Esophagus muscularis mucosa (tissue), 4 donors: Measurements from ENCODE around the gene AJUBA. TPM values are rescaled to one million over a fixed set of nuclear protein-coding genes. Genes with fewer than 3 reads are reported as not detected.
"Not testable (repeated sequence)": the region's sequence is repeated elsewhere in the genome, so short reads cannot be mapped to it uniquely, and the experiment has no call there.

Experiments
- DNase-seq: peaks from one replicate; pipeline ENCODE4 v3.0.0-alpha.2; 2017; ENCODE audit errors: extremely low spot score
- H3K27ac ChIP-seq, 4 donors: fragments of 200-600 bp; sonication (generic); replicated peaks in 1 of 4; 1 replicate in 3 of 4; 2 replicates in 1 of 4; pipeline ENCODE4 v1.5.1; 2016 to 2019; ENCODE audit warnings: mild to moderate bottlenecking in 1 of 4
- H3K27me3 ChIP-seq, 4 donors: fragments of 200-600 bp; sonication (generic); one replicate each; pipeline versions ENCODE4 v1.5.1 to v1.6.0; 2016 to 2019
- H3K36me3 ChIP-seq, 4 donors: fragments of 200-600 bp; sonication (generic); one replicate each; pipeline ENCODE4 v1.5.1; 2016 to 2019
- H3K4me1 ChIP-seq, 4 donors: fragments of 200-600 bp; sonication (generic); one replicate each; pipeline ENCODE4 v1.5.1; 2016 to 2019
- H3K4me3 ChIP-seq, 4 donors: fragments of 200-600 bp; sonication (generic); 1 replicate in 2 of 4; 2 replicates in 2 of 4; pipeline ENCODE4 v1.5.1; 2016 to 2019; ENCODE audit warnings: mild to moderate bottlenecking in 4 of 4, moderate library complexity in 1 of 4
- H3K9me3 ChIP-seq, 4 donors: fragments of 200-600 bp; sonication (generic); 1 replicate in 3 of 4; 2 replicates in 1 of 4; pipeline ENCODE4 v1.5.1; 2016 to 2019
- CTCF ChIP-seq, 3 experiments: fragments of 200-600 bp in 2 of 3; fragments of 450-650 bp in 1 of 3; sonication (generic) in 2 of 3; IDR thresholded peaks; one replicate each; pipeline ENCODE4 v1.5.1; 2017 to 2019; ENCODE audit warnings: antibody characterized with exemption in 3 of 3, mild to moderate bottlenecking in 2 of 3, moderate library complexity in 1 of 3
- EP300 ChIP-seq: sonication (generic); formaldehyde crosslinking; IDR thresholded peaks from one replicate; pipeline ENCODE4 v1.6.1; 2017; ENCODE audit warnings: antibody characterized with exemption
- POLR2A ChIP-seq: fragments of 450-650 bp; IDR thresholded peaks from one replicate; pipeline ENCODE4 v1.6.1; 2017; ENCODE audit warnings: antibody characterized with exemption, moderate library complexity, mild to moderate bottlenecking, low read depth
- POLR2AphosphoS5 ChIP-seq, 2 donors: sonication (generic); formaldehyde crosslinking; IDR thresholded peaks; one replicate each; pipeline ENCODE4 v1.6.1; 2017; ENCODE audit warnings: antibody characterized with exemption in 2 of 2
- WGBS: methylation state at CpG from one replicate; pipeline ENCODE4 v1.1.5; 2018; 5-methylcytosine and 5-hydroxymethylcytosine counted together
- intact Hi-C: fragments of 100-400 bp; cut with DNase I; formaldehyde crosslinking; loops from one replicate; pipeline ENCODE4 v1.15.1; 2023
- total RNA-seq, 4 donors: library from RNA; depleted of rRNA; stranded (reverse); fragments of >200 nt; gene quantifications; one replicate each; pipeline versions ENCODE4 v1.1.0 to v1.2.1, GENCODE V29; 2016

The AJUBA gene
- total RNA-seq, 4 donors from 2014 or later, result 7.0 to 32.5 (median 17.9) TPM

GRCh38 chr14:23006544-23007419 lies 24.4 kb upstream of the AJUBA start:
- WGBS, result under 1% methylated on average over 38 of the region's 62 CpGs
- H3K27me3 ChIP-seq, result no peaks in the 10 kb centered on the region
- H3K9me3 ChIP-seq, result no peaks in the 10 kb centered on the region
- H3K27ac ChIP-seq, result peak overlapping the region; percentile 90 to 94 (median 94)
- intact Hi-C loops, result no loop called here
- peaks cover 9 to 41% (median 30%) of the 10 kb centered on the region in 4 donors for H3K4me1 ChIP-seq
- TF ChIP-seq POLR2AphosphoS5 (IDR thresholded peaks at IDR 0.05) (peak; percentile 94 to 95), EP300 (no peak), POLR2A (peak; percentile 51), CTCF (IDR thresholded peaks at IDR 0.05) (peak in 2 of 3 experiments; percentile 13 to 21)
- no peaks in the 10 kb centered on the region for H3K36me3 ChIP-seq
- peak overlapping the region; percentile 72 to 87 (median 80) for H3K4me3 ChIP-seq
- peak; percentile 98 for DNase-seq

- DNase-seq, result no peak
- intact Hi-C loops, result no loop called here
- peak overlapping the region; percentile 72 to 87 (median 80) for H3K4me3 ChIP-seq
- TF ChIP-seq EP300 (no peak), POLR2A (no peak), POLR2AphosphoS5 (IDR thresholded peaks at IDR 0.05) (no peak), CTCF (IDR thresholded peaks at IDR 0.05) (no peak)
- 52% methylated on average over 5 of the region's 5 CpGs for WGBS
- peaks cover 9 to 41% (median 30%) of the 10 kb centered on the region in 4 donors for H3K4me1 ChIP-seq
- H3K27ac ChIP-seq, result peak overlapping the region; percentile 90 to 94 (median 94)
- H3K27me3 ChIP-seq, result no peaks in the 10 kb centered on the region
- no peaks in the 10 kb centered on the region for H3K9me3 ChIP-seq
- H3K36me3 ChIP-seq, result no peaks in the 10 kb centered on the region
Observed at GRCh38 chr14:23006188-23006534, 23.8 kb upstream of the AJUBA start.

GRCh38 chr14:23005451-23006187 lies 23.3 kb upstream of the AJUBA start:
- H3K27me3 ChIP-seq, result no peaks in the 10 kb centered on the region
- TF ChIP-seq POLR2AphosphoS5 (IDR thresholded peaks at IDR 0.05) (no peak), EP300 (no peak), CTCF (IDR thresholded peaks at IDR 0.05) (no peak), POLR2A (no peak)
- 81% methylated on average over 3 of the region's 3 CpGs for WGBS
- H3K36me3 ChIP-seq, result no peaks in the 10 kb centered on the region
- H3K9me3 ChIP-seq, result no peaks in the 10 kb centered on the region
- DNase-seq, result no peak
- intact Hi-C loops, result no loop called here
- no peak overlapping the region for H3K4me3 ChIP-seq
- H3K4me1 ChIP-seq, result peaks cover 9 to 41% (median 30%) of the 10 kb centered on the region in 4 donors
- peak overlapping the region in 3 of 4 donors; percentile 90 to 94 (median 94) for H3K27ac ChIP-seq

GRCh38 chr14:23004274-23004673 lies 21.9 kb upstream of the AJUBA start:
- H3K27ac ChIP-seq, H3K36me3 ChIP-seq, DNase-seq, H3K4me3 ChIP-seq, H3K27me3 ChIP-seq, intact Hi-C loops, H3K9me3 ChIP-seq: not testable (repeated sequence)
- H3K4me1 ChIP-seq, result peaks cover 9 to 30% (median 22%) of the 10 kb centered on the region in 4 donors
- WGBS, result 97% methylated on average over 4 of the region's 4 CpGs

- H3K27me3 ChIP-seq, result no peaks in the 10 kb centered on the region
- H3K4me3 ChIP-seq, result no peak overlapping the region
- TF ChIP-seq POLR2AphosphoS5 (IDR thresholded peaks at IDR 0.05) (no peak), POLR2A (no peak), EP300 (no peak), CTCF (IDR thresholded peaks at IDR 0.05) (no peak)
- peaks cover 0 to 13% (median 0%) of the 10 kb centered on the region in 4 donors for H3K36me3 ChIP-seq
- intact Hi-C loops, result no loop called here
- no peak overlapping the region for H3K27ac ChIP-seq
- H3K9me3 ChIP-seq, result no peaks in the 10 kb centered on the region
- peaks cover 8 to 16% (median 13%) of the 10 kb centered on the region in 4 donors for H3K4me1 ChIP-seq
- no peak for DNase-seq
- WGBS, result 96% methylated on average over 3 of the region's 3 CpGs
Observed at GRCh38 chr14:23002592-23002991, 20.2 kb upstream of the AJUBA start.
